LNCaP clone FGC (cell line): Measurements from ENCODE around the gene RUNX1.

Experiments
- DNase-seq: peaks from one replicate; pipeline ENCODE4 v3.0.0-alpha.2; 2011; ENCODE audit warnings: low read depth
- H3K4me3 ChIP-seq: 2 replicates; pipeline ENCODE4 v1.5.1; 2011; ENCODE audit warnings: mild to moderate bottlenecking, low read depth, low read length, control low read depth
- CTCF ChIP-seq: IDR thresholded peaks from 2 replicates; pipeline ENCODE4 v1.5.1; 2012; ENCODE audit warnings: mild to moderate bottlenecking; ENCODE audit not compliant: control insufficient read depth, insufficient read depth; ENCODE audit errors: extremely low read depth

RUNX1 gene

DNA sequence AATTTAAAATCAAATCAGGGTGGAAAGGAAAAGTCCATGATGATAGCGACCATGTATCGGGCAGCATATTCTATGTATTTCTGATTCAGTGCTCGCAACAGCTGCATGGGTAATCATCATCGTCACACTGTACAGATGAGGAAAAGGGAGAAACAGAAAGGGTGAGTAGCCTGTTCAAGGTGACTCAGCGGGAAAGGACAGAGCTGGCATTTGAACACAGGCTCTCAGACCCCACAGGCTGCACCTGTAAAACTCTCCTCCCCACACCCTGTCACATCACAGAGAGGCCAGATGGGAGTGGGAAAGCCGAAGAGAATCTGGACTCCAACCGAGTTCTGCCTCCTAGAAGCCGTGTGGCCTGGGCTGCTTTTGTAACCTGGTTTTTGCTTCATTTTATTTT is 14.0 kb downstream of the RUNX1 start:
- no peak for TF ChIP-seq CTCF
- H3K4me3 ChIP-seq, result no peak overlapping the region
- DNase-seq, result no peak

DNA sequence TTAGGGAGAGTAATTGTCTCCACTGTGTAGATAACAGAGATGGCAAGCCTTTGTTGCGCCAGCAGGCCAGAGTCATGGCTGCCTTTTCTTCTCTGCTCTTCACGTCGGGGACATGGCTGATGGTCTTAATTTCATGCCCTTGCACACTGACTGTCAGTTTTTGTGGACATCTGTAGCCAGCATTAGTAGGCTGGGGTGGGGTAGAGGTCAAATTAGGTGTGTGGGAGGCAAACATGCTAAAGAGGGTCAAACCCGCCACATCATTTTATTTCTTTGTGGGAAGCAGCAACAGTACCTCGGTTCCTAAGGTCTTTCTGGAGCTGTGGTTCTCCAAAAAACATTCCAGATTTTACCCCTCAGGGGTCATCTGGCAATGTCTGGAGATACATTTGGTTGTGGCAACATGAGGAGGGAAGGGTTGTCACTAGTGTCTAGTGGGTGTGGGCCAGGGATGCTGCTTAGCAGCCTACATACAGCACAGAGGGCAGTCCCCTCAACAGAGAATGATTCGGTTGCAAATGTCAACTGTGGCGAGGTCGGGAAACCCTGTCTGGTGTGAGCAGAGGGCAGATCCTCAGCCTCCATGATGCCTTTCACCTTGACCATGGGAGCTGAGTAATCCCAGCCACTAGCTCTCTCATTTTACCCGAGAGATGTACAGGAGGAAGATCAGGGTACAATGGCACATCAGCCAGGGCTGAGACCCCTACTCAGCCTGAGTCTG is 14.7 kb downstream of the RUNX1 start:
- no peak overlapping the region for H3K4me3 ChIP-seq
- TF ChIP-seq CTCF, result no peak
- DNase-seq, result no peak

DNA sequence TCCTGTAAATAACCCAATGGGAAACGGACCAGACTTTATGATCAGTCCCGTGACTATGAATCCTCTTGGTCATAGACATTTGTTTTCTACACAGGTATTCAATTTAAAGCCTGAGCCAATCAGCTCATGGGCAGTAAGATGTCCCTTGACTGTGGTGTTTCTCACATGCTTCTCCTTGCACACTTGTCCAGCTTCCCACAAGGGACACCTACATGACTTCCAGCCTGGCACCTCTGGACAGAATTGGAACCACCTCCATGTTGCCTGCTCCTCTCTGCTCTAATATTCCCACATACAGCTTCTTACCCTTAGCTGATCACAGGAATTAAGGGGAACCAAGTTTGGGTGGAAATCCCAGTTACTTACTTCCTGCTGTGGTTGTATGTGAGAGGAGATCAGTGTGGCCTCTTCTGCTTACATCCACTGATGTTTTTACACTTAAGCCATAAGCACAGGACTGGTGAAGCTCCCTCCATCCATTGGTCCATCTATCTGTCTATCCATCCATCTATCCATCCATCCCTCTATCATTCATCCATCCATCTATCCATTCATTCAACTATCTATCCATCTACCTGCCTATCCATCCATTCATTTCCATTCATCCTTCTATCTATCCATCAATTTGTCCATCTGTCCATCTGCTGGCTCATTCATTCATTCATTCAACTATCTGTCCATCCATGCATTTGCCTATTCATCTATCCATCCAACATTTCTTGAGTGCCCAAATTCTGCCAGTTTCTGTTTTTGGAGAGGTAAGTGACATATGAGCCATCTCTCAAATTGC is 16.4 kb downstream of the RUNX1 start:
- DNase-seq, result no peak
- no peak overlapping the region for H3K4me3 ChIP-seq
- no peak for TF ChIP-seq CTCF

DNA sequence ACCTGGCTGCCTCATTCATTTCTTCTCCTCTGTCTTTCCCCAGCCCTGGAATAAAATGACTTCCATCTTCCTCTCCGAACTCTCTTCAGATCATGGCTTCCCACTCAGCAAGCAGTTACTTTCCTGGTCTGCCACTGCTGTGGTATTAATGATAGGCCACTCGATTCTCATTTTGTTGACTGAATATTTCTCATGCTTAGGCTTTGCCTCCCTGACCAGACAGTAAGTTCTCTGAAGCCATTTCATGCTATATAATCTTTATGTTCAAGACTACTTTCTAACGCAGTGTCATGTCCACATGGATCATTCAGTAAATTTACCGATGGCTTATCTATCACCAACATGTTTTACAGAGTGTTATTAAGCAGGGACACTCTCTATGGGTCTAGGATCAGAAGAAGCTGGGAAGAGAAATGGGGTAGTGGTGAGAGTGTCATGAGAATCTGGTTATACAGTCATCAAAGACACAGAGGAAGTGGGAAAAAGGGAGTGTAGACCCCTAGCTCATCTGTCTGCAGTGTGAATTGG is 20.6 kb downstream of the RUNX1 start:
- no peak for TF ChIP-seq CTCF
- DNase-seq, result no peak
- no peak overlapping the region for H3K4me3 ChIP-seq

DNA sequence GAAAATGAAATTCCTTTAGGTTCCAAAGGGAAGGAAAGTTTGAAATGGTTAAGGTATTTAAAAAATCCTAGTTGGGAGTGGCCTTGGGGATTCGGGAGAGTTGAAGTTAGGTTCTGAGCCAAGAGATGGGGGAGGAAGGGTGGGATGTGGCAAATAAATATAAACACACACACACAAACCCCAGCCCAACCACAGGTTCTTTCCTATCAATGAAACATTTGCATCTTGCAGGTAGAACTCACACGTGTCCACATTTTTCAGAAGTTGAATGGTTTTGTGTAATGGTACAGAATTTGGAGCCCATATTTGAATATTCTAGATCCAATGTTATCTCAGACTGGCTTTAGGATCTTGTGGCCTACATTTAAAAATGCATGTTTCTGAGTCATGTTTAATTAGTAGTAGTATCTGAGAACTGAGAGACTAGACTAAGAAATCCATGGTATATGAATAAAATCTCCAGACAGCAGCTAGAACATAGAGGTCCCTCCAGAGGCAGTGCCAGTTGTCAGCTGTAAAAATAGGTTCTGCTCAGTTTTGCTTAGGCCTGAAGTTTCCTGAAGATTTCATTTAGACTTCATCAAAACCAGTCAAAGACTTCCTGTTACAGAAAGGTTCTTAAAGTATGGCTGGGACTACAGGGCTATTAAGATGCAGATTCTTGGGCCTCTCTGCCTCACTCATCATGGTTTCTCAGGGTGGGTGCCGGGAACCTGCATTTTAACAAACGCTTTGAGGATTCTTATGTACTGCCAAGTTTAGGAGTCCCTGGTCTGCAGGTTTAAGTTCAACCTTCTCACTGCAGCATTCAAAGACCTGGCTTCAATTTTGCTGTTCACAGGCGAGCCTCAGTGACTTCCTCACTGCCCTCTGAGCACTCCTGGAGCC is 21.3 kb downstream of the RUNX1 start:
- no peak overlapping the region for H3K4me3 ChIP-seq
- DNase-seq, result no peak
- no peak for TF ChIP-seq CTCF

GRCh38 chr21:35026617-35027562 is 22.2 kb downstream of the RUNX1 start:
- H3K4me3 ChIP-seq, result no peak overlapping the region
- DNase-seq, result no peak
- no peak for TF ChIP-seq CTCF
